Mammary epithelial cell (primary cell): Measurements from ENCODE around the gene ARSG.

Experiments used
- CTCF ChIP-seq, 2 donors: IDR thresholded peaks in 1 of 2; conservative IDR thresholded peaks in 1 of 2; 2 replicates each; pipeline ENCODE4 v1.5.1; 2011 to 2012; ENCODE audit warnings: inconsistent platforms in 2 of 2, low read length in 2 of 2, mild to moderate bottlenecking in 2 of 2, control low read depth in 1 of 2, low read depth in 1 of 2; ENCODE audit not compliant: insufficient read depth in 1 of 2; ENCODE audit errors: extremely low read depth in 1 of 2
- EZH2 ChIP-seq: IDR thresholded peaks from 2 replicates; pipeline ENCODE4 v1.6.1; 2012; ENCODE audit warnings: low read length, inconsistent platforms, borderline replicate concordance

GRCh38 chr17:68381076-68381900 is 90.0 kb downstream of the ARSG start:
- TF ChIP-seq CTCF (conservative IDR thresholded peaks at IDR 0.05 in 1 of 2, IDR thresholded peaks at IDR 0.05 in 1 of 2; ENCODE audit: extremely low read depth in 1 of 2, insufficient read depth in 1 of 2, low read depth in 1 of 2, low read length in 2 of 2) (no peak), EZH2 (no peak)
